Hepatocyte (in vitro differentiated cells): ENCODE measurements around the gene RAP1A.

Source experiments
- EZH2phosphoT487 ChIP-seq: fragments of 200-600 bp; sonication (generic); IDR thresholded peaks from one replicate; pipeline ENCODE4 v1.6.1; 2018; ENCODE audit warnings: antibody characterized with exemption, mild to moderate bottlenecking, low read depth, moderate library complexity; ENCODE audit not compliant: unreplicated experiment, severe bottlenecking
- TF ChIP-seq, protein P1 (sequence below): fragments of 200-600 bp; sonication (generic); IDR thresholded peaks from 2 replicates; pipeline ENCODE4 v1.5.1; 2016; ENCODE audit warnings: antibody characterized with exemption, mild to moderate bottlenecking; ENCODE audit not compliant: poor library complexity

DNA sequence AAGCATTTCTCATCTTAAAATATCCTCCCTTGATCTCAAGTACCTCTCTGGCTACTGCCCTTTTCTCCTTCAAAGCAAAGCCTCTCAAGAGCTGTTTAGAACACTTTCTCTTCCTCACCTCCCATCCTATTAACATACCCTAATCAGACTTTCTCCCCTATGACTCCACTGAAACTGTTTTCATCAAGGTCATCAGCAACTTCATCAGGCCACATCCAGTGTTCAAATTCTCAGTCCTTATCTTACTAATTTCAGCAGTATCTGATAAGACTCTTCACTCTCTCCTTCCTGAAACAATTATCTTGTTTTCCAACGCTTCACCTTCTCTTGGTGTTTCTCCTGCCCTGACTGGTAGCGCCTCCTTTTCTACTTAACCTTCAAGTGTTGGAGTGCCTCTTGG is 1.5 kb upstream of the RAP1A start:
- TF ChIP-seq, protein P1, sequence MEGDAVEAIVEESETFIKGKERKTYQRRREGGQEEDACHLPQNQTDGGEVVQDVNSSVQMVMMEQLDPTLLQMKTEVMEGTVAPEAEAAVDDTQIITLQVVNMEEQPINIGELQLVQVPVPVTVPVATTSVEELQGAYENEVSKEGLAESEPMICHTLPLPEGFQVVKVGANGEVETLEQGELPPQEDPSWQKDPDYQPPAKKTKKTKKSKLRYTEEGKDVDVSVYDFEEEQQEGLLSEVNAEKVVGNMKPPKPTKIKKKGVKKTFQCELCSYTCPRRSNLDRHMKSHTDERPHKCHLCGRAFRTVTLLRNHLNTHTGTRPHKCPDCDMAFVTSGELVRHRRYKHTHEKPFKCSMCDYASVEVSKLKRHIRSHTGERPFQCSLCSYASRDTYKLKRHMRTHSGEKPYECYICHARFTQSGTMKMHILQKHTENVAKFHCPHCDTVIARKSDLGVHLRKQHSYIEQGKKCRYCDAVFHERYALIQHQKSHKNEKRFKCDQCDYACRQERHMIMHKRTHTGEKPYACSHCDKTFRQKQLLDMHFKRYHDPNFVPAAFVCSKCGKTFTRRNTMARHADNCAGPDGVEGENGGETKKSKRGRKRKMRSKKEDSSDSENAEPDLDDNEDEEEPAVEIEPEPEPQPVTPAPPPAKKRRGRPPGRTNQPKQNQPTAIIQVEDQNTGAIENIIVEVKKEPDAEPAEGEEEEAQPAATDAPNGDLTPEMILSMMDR: no peak
- no peak for TF ChIP-seq EZH2phosphoT487
